HG02973 (cell line): ENCODE results near the gene EYA4.
"Not testable (repeated sequence)": the region's sequence is repeated elsewhere in the genome, so short reads cannot be mapped to it uniquely, and the experiment has no call there.

ENCODE experiments used
- ATAC-seq: cut with Tn5 transposase; IDR thresholded peaks from one replicate; pipeline ENCODE4 v1.9.1; 2021; ENCODE audit warnings: moderate library complexity; ENCODE audit not compliant: unreplicated experiment

Gene EYA4

DNA sequence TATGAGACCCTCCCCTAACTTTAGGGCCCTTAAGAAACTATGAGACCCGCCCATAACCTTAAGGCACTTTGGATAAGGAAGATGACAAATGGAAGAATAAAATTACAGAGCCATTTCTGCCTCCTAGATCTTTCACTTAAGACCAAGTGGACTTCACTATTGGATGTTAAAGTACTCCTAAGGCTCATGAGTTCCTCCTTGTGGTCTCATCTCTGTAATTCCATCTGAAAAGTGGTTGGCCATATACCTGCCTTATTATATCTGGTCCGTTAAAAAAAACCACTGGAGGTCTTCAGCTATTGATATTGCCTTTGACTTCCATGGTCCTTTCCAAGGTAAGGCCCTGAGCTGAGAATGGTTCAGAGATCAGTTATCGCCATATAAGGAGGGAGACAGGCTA lies 310.3 kb downstream of the EYA4 start:
- no peak for ATAC-seq

DNA sequence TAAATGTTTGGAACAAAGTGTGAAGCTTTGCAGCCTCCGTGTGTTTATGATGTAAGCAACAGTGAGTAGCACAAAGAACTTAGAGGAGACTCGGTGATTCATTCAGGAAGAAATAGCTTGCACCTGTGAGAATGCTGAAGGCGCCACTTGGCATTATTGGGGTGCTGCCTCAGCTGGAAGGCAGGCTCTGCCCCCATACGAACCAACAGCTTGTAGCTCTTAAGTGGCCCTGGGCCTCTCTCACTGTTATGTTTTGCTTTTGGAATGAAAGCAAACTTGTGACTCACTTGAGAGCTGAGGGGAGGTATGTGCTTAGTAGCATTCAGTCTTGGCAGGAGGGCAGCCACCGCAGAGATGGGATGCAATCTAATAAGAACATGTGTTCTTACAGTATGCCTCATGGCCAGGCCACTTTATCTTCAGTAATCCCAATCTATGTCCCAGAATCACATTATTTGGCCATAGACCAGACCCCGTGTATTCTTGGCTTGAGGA lies 310.7 kb downstream of the EYA4 start:
- no peak for ATAC-seq

DNA sequence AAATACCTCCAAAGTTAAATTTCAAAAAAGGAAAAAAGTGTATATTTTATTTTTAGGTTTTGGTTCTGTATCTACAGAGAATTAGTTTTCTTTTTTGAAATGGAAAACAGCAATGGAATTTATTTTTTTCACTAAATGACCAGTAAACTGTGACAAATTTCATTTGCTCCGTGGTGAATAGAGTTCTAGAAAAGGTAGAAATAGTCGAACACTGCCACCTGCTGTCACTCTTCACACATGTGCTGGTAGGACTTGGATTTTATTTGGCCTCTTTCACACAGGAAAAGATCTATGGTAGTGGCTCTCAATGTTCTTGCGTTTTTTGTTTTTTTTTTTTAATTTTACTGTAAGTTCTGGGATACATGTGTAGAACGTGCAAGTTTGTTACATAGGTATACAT lies 312.5 kb downstream of the EYA4 start:
- ATAC-seq: peak; percentile 78

DNA sequence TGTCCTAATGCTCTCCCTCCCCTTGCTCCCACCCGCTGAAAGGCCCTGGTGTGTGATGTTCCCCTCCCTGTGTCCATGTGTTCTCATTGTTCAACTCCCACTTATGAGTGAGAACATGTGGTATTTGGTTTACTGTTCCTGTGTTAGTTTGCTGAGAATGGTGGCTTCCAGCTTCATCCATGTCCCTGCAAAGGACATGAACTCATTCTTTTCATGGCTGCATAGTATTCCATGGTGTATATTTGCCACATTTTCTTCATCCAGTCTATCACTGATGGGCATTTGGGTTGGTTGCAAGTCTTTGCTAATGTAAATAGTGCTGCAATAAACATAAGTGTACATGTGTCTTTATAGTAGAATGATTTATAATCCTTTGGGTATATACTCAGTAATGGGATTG lies 313.0 kb downstream of the EYA4 start:
- not testable (repeated sequence) for ATAC-seq

DNA sequence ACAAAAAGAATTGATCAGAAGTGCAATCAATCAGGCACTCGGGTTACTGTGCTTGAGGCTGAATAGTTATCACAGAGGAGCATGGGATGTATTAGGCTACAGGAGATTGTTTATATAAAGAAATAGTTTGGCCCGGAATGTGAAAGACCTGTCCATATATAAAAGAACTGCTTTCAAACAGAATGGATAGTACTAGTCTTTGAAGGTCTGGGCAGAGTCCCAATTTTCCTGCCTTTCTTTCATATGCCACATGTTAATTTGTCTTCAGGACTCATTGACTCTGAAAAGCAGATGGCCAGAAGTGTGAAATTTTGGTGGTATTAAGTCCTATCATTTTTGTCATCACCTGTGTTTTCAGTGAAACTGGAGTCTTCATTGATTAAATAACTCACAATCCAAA lies 314.5 kb downstream of the EYA4 start:
- no peak for ATAC-seq

DNA sequence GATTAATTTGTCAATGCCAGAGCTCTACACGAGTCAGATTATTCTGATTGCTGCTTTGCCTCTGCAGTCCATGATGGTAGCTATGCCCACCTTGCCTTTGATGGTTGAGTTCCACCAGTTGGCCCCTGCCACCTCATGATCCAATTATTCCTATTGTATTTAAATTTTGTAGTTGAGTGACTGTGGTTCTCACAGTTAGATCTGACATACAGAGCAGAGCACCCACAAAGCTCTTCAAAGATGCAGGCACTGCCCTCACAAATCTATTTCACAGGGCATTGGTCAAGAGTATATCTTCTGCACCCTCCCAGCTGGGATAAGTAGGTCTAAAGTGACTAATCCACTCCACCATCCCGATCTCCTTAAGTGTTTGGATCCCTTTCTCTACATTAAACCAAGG lies 318.8 kb downstream of the EYA4 start:
- no peak for ATAC-seq

DNA sequence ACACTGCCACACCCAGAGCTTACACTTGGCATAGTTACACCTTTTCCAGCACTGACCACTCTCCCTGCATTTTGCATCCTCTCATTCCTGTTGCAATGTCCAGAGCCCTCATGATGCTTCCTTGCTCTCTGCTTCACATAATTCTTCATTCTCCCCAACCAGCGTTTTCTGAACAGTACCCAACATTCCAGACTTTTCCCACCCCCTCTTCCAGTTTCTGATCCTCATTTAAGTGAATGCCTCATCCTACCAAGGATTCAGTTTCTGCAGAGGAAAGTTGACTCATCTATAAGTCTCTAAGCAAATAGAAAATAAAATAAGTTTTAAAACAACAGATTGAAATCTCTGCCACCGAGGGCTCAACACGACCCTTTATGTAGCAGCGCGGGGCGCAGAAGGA lies 326.5 kb downstream of the EYA4 start:
- ATAC-seq: no peak

DNA sequence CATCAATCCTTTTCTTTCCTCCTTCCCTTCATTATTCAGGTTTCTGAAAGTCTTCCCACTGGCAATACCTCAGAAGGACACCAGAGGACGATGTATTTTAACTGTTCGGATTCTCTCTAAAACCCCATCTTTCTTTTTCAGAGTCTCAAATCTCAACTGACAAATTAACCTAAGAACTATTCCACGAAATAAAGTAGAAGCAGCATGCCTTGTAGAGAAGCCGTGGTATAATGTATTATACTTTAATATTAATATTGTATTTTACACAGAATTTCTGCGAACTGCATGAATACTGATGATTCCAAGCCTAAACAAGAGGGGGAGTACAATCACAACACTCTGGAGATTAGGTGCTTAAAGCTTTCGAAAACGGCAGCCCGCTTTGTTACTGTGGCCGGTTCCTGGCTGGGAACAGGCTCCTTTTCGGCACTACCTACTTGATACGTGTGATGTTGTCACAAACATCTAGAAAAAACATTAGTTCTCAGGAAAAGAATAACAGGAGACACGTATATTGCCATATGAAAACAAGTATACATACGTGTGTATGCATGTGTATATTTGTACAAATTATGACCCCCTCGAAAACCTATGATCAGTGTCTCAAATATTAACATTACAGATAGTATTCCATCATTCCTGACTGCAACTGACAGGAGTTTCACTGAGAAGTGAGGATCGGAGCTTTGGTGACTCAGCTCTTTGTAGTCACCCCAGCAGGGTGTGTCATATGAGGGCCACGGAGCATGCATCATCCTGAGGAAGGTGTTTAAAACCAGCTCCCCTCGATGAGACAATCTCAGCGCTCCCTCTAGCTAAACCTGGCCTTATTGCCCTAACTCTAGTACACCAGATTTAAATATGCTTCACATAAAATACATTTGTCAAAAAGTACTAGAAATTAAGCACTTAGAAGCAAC lies 328.1 kb downstream of the EYA4 start:
- ATAC-seq: peak; percentile 63

DNA sequence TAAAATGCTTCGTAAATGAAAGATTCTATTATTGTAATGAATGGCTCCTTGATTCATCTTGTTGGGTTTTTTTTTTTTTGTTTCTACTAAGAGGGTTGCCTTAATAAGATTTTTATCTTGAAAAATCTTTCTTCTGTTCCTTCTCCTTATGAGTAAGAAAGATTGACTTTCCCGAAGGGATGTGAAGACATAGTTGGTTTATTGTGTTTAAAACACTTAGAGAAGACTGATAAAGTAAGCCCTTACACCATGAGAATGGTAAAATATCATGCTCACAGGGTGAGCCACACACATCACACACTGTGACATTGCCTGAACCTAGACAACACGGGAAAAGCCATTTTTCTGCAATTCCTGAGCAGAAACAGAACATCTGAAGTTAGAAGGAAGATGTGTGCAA lies 330.5 kb downstream of the EYA4 start:
- no peak for ATAC-seq

DNA sequence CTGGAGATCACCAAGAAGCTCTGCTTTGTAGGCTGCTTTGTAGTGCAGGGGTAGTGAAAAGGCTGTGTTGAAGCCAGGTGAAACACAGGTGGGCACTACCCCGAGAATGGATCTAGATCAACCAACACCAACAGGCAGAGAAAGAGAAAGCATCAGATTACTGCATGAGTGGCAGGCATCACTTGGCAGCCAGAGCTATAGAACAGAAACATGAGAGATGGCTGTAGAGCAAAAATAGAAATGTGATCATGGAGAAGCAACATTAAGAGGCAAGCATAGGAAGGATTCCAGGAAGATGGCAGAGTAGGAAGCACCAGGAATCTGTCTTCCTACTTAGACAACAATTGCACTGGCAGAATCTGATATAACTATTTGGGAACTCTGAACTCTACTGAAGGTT lies 336.7 kb downstream of the EYA4 start:
- no peak for ATAC-seq
